GM21529 (cell line): ENCODE measurements around the gene ZNF260.
"Not testable (repeated sequence)": the region's sequence is repeated elsewhere in the genome, so short reads cannot be mapped to it uniquely, and the experiment has no call there.

Experiments
- ATAC-seq: cut with Tn5 transposase; IDR thresholded peaks from one replicate; pipeline ENCODE4 v1.9.1; 2021; ENCODE audit not compliant: unreplicated experiment

ZNF260 gene

GRCh38 chr19:36528194-36528920 is at the start of gene ZNF260:
TSS of gene ZNF260 (minus strand) at chr19:36528271. CDS start at chr19:36515238, 13,033 bp downstream.
- ATAC-seq, result peak; percentile 83

GRCh38 chr19:36577271-36577996 is 49.4 kb upstream of the ZNF260 start:
- no peak for ATAC-seq

GRCh38 chr19:36574741-36575140 is 46.7 kb upstream of the ZNF260 start:
- ATAC-seq, result no peak

GRCh38 chr19:36573895-36574720 is 46.0 kb upstream of the ZNF260 start:
- ATAC-seq, result no peak

- peak; percentile 90 for ATAC-seq
Measured at GRCh38 chr19:36573020-36573894, 45.2 kb upstream of the ZNF260 start, which contains the start of gene ZNF529. TSS of gene ZNF529 (minus strand) at chr19:36573292. CDS start at chr19:36572346, 946 bp downstream.

GRCh38 chr19:36572593-36573019 is 44.5 kb upstream of the ZNF260 start:
- no peak for ATAC-seq

GRCh38 chr19:36564391-36564790 is 36.3 kb upstream of the ZNF260 start:
- ATAC-seq, result no peak

- ATAC-seq, result no peak
Measured at GRCh38 chr19:36547001-36547732, 19.1 kb upstream of the ZNF260 start.

GRCh38 chr19:36528921-36529518 is 949 bp upstream of the ZNF260 start:
- ATAC-seq, result peak; percentile 20

- ATAC-seq, result no peak
Measured at GRCh38 chr19:36527873-36528193, 238 bp downstream of the ZNF260 start.

GRCh38 chr19:36527341-36527740 is 730 bp downstream of the ZNF260 start:
- no peak for ATAC-seq

- ATAC-seq, result no peak
Measured at GRCh38 chr19:36526581-36526980, 1.5 kb downstream of the ZNF260 start.

GRCh38 chr19:36524617-36525016 is 3.5 kb downstream of the ZNF260 start:
- no peak for ATAC-seq

- ATAC-seq, result no peak
Measured at GRCh38 chr19:36514012-36514612, 14.0 kb downstream of the ZNF260 start.

- ATAC-seq, result no peak
Measured at GRCh38 chr19:36508325-36508724, 19.7 kb downstream of the ZNF260 start.

- no peak for ATAC-seq
Measured at GRCh38 chr19:36501973-36502372, 26.1 kb downstream of the ZNF260 start.

- ATAC-seq, result no peak
Measured at GRCh38 chr19:36497001-36497400, 31.1 kb downstream of the ZNF260 start.

GRCh38 chr19:36492689-36493453 is 35.2 kb downstream of the ZNF260 start:
- not testable (repeated sequence) for ATAC-seq
